Caco-2 (cell line): Measurements from ENCODE around the gene STAT3. TPM values are rescaled to one million over a fixed set of nuclear protein-coding genes. Genes with fewer than 3 reads are reported as not detected.

ENCODE experiments used
- BruUV-seq: library from RNA; stranded (reverse); fragments of 400-500 nt; replicated peaks from 2 replicates; lab custom pipeline; 2021; lab: Mats Ljungman, UMichigan
- CTCF ChIA-PET: fragments of 300-600 bp; sonication (Branson Sonifier 250); formaldehyde crosslinking; loops from one replicate; lab custom pipeline; 2022; ENCODE audit warnings: antibody characterized with exemption; lab: Charles Lee
- POLR2A ChIA-PET: fragments of 300-600 bp; sonication (Branson Sonifier 250); formaldehyde crosslinking; loops from one replicate; lab custom pipeline; 2022; ENCODE audit warnings: antibody characterized with exemption; lab: Charles Lee
- DNase-seq, 2 experiments: peaks; one replicate each; pipeline versions ENCODE4 v3.0.0 to v3.0.0-alpha.2; 2020 to 2022
- H3K27me3 ChIP-seq: replicated peaks from 2 replicates; pipeline ENCODE4 v1.6.0; 2011; ENCODE audit warnings: low read length; ENCODE audit not compliant: control insufficient read depth, insufficient read depth
- H3K36me3 ChIP-seq: 2 replicates; pipeline ENCODE4 v1.5.1; 2011; ENCODE audit warnings: low read length; ENCODE audit not compliant: control insufficient read depth, insufficient read depth
- H3K4me1 ChIP-seq: fragments of 250-450 bp; sonication (Bioruptor Pico); 2 replicates; pipeline ENCODE4 v1.5.1; 2020; ENCODE audit warnings: mild to moderate bottlenecking
- H3K4me3 ChIP-seq: 2 replicates; pipeline ENCODE4 v1.5.1; 2011; ENCODE audit warnings: low read depth, mild to moderate bottlenecking, control low read depth, low read length
- H3K9me3 ChIP-seq: fragments of 250-450 bp; sonication (Bioruptor Pico); 2 replicates; pipeline ENCODE4 v1.5.1; 2020; ENCODE audit warnings: mild to moderate bottlenecking, moderate library complexity
- H3K27ac Mint-ChIP-seq: one replicate; pipeline ENCODE4 v1.8.0; 2022; ENCODE audit warnings: mixed read lengths; ENCODE audit not compliant: unreplicated experiment
- H3K27me3 Mint-ChIP-seq: one replicate; pipeline ENCODE4 v1.8.0; 2022; ENCODE audit warnings: mixed read lengths; ENCODE audit not compliant: insufficient read depth, unreplicated experiment
- H3K36me3 Mint-ChIP-seq: one replicate; pipeline ENCODE4 v1.8.0; 2022; ENCODE audit warnings: mild to moderate bottlenecking, mixed read lengths; ENCODE audit not compliant: insufficient read depth, unreplicated experiment
- H3K4me1 Mint-ChIP-seq: one replicate; pipeline ENCODE4 v1.8.0; 2022; ENCODE audit warnings: low read depth, mixed read lengths; ENCODE audit not compliant: unreplicated experiment
- H3K4me3 Mint-ChIP-seq: one replicate; pipeline ENCODE4 v1.8.0; 2022; ENCODE audit warnings: mild to moderate bottlenecking, moderate library complexity, mixed read lengths; ENCODE audit not compliant: unreplicated experiment
- H3K9me3 Mint-ChIP-seq: one replicate; pipeline ENCODE4 v1.8.0; 2022; ENCODE audit warnings: mixed read lengths; ENCODE audit not compliant: unreplicated experiment
- CTCF ChIP-seq, 2 experiments: fragments of 200-600 bp in 1 of 2; IDR thresholded peaks; 1 replicate in 1 of 2; 2 replicates in 1 of 2; pipeline versions ENCODE4 v1.5.1 to v1.8.0; 2011 to 2022; ENCODE audit warnings: antibody characterized with exemption in 1 of 2, control low read depth in 1 of 2, inconsistent platforms in 1 of 2, low read depth in 1 of 2, low read length in 1 of 2, mild to moderate bottlenecking in 1 of 2, moderate library complexity in 1 of 2; ENCODE audit not compliant: insufficient read depth in 1 of 2, severe bottlenecking in 1 of 2, unreplicated experiment in 1 of 2
- intact Hi-C: fragments of 100-400 bp; cut with micrococcal nuclease; formaldehyde crosslinking; loops from one replicate; pipeline ENCODE4 v1.10.0; 2022; ENCODE audit not compliant: unreplicated experiment
- total RNA-seq: library from RNA; stranded (reverse); gene quantifications from 2 replicates; pipeline ENCODE4 v1.2.3, GENCODE V29; 2022

STAT3 gene
- total RNA-seq, 1 experiment from 2014 or later, result 73.7 TPM

- Mint-ChIP-seq H3K4me3 (no peak overlapping the region), H3K9me3 (no peaks in the 10 kb centered on the region), H3K36me3 (peaks cover 56% of the 10 kb centered on the region), H3K4me1 (peaks cover 27% of the 10 kb centered on the region), H3K27me3 (no peaks in the 10 kb centered on the region), H3K27ac (no peak overlapping the region)
- Histone ChIP-seq H3K9me3 (no peaks in the 10 kb centered on the region), H3K4me1 (peaks cover 30% of the 10 kb centered on the region), H3K36me3 (0 out of 2 replicates have a peak, but pooled peaks cover 4% of the 10 kb centered on the region), H3K4me3 (no peak overlapping the region), H3K27me3 (no peaks in the 10 kb centered on the region)
- POLR2A ChIA-PET, result no interaction called here
- intact Hi-C loops, result no loop called here
- CTCF ChIA-PET, result interaction anchor here (0.6 to 0.7 kb wide), 3 partner anchors 8 to 566 kb away, joined by 3 read pairs; no protein-coding TSS in a partner anchor
- BruUV-seq, result no TSS peak
- TF ChIP-seq CTCF (IDR thresholded peaks at IDR 0.05; ENCODE audit: insufficient read depth in 1 of 2, low read depth in 1 of 2, low read length in 1 of 2, severe bottlenecking in 1 of 2, unreplicated experiment in 1 of 2), result no peak
- no peak for DNase-seq
Observed at GRCh38 chr17:42313773-42314566, 74.3 kb downstream of the STAT3 start.

GRCh38 chr17:42313389-42313772, 74.9 kb downstream of the STAT3 start:
- Histone ChIP-seq H3K4me3 (no peak overlapping the region), H3K27me3 (no peaks in the 10 kb centered on the region), H3K4me1 (peaks cover 29% of the 10 kb centered on the region), H3K36me3 (0 out of 2 replicates have a peak, but pooled peaks cover 3% of the 10 kb centered on the region), H3K9me3 (no peaks in the 10 kb centered on the region)
- no peak for TF ChIP-seq CTCF (IDR thresholded peaks at IDR 0.05; ENCODE audit: insufficient read depth in 1 of 2, low read depth in 1 of 2, low read length in 1 of 2, severe bottlenecking in 1 of 2, unreplicated experiment in 1 of 2)
- Mint-ChIP-seq H3K27ac (no peak overlapping the region), H3K9me3 (no peaks in the 10 kb centered on the region), H3K4me3 (no peak overlapping the region), H3K27me3 (no peaks in the 10 kb centered on the region), H3K36me3 (peaks cover 58% of the 10 kb centered on the region), H3K4me1 (peaks cover 27% of the 10 kb centered on the region)
- intact Hi-C loops, result no loop called here
- no TSS peak for BruUV-seq
- ChIA-PET CTCF (interaction anchor here (0.6 to 0.7 kb wide), 2 partner anchors 48 to 565 kb away, joined by 3 read pairs; no protein-coding TSS in a partner anchor), POLR2A (no interaction called here)
- DNase-seq, result no peak

GRCh38 chr17:42312285-42313130, 75.7 kb downstream of the STAT3 start:
- H3K4me3 Mint-ChIP-seq, result no peak overlapping the region
- H3K9me3 Mint-ChIP-seq, result no peaks in the 10 kb centered on the region
- no peaks in the 10 kb centered on the region for H3K27me3 Mint-ChIP-seq

More at GRCh38 chr17:42312285-42313130, 75.7 kb downstream of the STAT3 start:
- POLR2A ChIA-PET, result no interaction called here
- H3K27ac Mint-ChIP-seq, result peak overlapping the region; percentile 33
- Histone ChIP-seq H3K27me3 (no peaks in the 10 kb centered on the region), H3K36me3 (0 out of 2 replicates have a peak, but pooled peaks cover 3% of the 10 kb centered on the region), H3K9me3 (no peaks in the 10 kb centered on the region), H3K4me1 (peaks cover 22% of the 10 kb centered on the region), H3K4me3 (no peak overlapping the region)
- peak in 1 of 2 experiments; percentile 53 for DNase-seq
- CTCF ChIA-PET, result interaction anchor here (0.5 to 0.8 kb wide), 3 partner anchors 14 to 347 kb away, joined by 3 to 4 read pairs (median 3); partner anchors contain the start of gene TUBG2
- H3K4me1 Mint-ChIP-seq, result peaks cover 25% of the 10 kb centered on the region
- no TSS peak for BruUV-seq
- TF ChIP-seq CTCF (IDR thresholded peaks at IDR 0.05; ENCODE audit: insufficient read depth in 1 of 2, low read depth in 1 of 2, low read length in 1 of 2, severe bottlenecking in 1 of 2, unreplicated experiment in 1 of 2), result peak in 1 of 2 experiments; percentile 39
- H3K36me3 Mint-ChIP-seq, result peaks cover 65% of the 10 kb centered on the region
- intact Hi-C loops, result no loop called here
